22Rv1 (cell line): Measurements from ENCODE around the gene GBA2.

Source experiments
- CTCF ChIP-seq: fragments of 450-650 bp; IDR thresholded peaks from 2 replicates; pipeline ENCODE4 v1.5.1; 2017; ENCODE audit warnings: mild to moderate bottlenecking
- ZFX ChIP-seq: fragments of 450-650 bp; IDR thresholded peaks from 2 replicates; pipeline ENCODE4 v1.6.1; 2017; ENCODE audit warnings: antibody characterized with exemption, borderline replicate concordance

- TF ChIP-seq CTCF (no peak), ZFX (no peak)
Measured at GRCh38 chr9:35723908-35724307, 25.1 kb downstream of the GBA2 start.
